ENCODE data around the gene ZNF521.

The ZNF521 gene

DNA sequence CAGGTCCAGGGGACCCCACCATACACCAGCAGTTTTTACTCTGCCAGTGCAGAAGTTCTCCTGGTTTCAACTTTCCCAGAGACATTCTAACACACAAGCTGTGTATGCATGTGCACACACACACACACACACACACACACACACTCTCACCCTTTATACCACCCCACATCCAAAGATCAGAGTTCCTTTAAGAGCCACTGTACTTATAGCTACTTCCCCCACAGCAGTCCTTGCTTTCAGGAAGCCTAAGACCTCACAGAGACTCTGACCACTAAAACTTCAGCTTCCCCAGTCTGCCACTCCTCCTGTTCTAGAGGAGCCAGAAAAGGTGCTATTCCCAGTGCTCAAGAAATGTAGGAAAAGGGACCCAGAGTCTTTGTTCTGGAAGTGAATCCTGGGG lies 107.8 kb downstream of the ZNF521 start:
- Histone ChIP-seq H3K27me3 (ENCODE audit: control insufficient read depth, insufficient read depth, low read length) (no peaks in the 10 kb centered on the region), H3K36me3 (ENCODE audit: control insufficient read depth, low read depth, low read length) (no peaks in the 10 kb centered on the region), H3K4me1 (ENCODE audit: control insufficient read depth, low read depth, low read length) (peaks cover 8% of the 10 kb centered on the region), H3K9ac (ENCODE audit: low read length) (no peak overlapping the region), H3K4me3 (ENCODE audit: low read length) (no peak overlapping the region), H3K9me3 (ENCODE audit: control insufficient read depth, low read depth, low read length) (no peaks in the 10 kb centered on the region), H3K27ac (ENCODE audit: low read length) (no peak overlapping the region)

DNA sequence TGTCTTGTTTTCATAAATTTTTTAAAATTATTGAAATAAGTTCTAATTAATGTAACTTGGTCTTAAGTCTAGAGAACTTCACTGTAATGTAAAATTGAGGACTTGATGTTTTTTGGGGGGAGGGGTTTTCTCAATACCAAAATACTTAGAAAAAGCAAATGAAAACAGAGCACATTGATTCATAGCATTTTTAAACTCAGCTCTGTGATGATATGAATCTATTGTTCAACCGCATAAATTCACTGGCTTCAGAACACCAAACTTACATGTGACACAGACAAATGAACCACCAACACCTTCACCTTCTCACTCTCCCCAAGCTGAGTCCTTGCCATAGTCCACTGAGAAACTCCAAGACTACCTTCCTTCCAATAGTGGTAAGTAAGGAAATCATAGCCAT lies 108.2 kb downstream of the ZNF521 start:
- no peak overlapping the region for H3K4me3 ChIP-seq (ENCODE audit: low read length)
- no peaks in the 10 kb centered on the region for H3K27me3 ChIP-seq (ENCODE audit: control insufficient read depth, insufficient read depth, low read length)
- H3K27ac ChIP-seq (ENCODE audit: low read length), result no peak overlapping the region
- H3K9ac ChIP-seq (ENCODE audit: low read length), result no peak overlapping the region
- H3K36me3 ChIP-seq (ENCODE audit: control insufficient read depth, low read depth, low read length), result no peaks in the 10 kb centered on the region
- no peaks in the 10 kb centered on the region for H3K9me3 ChIP-seq (ENCODE audit: control insufficient read depth, low read depth, low read length)
- H3K4me1 ChIP-seq (ENCODE audit: control insufficient read depth, low read depth, low read length), result peaks cover 8% of the 10 kb centered on the region

GRCh38 chr18:25243257-25243656 lies 108.7 kb downstream of the ZNF521 start:
- no peaks in the 10 kb centered on the region for H3K36me3 ChIP-seq (ENCODE audit: control insufficient read depth, low read depth, low read length)

DNA sequence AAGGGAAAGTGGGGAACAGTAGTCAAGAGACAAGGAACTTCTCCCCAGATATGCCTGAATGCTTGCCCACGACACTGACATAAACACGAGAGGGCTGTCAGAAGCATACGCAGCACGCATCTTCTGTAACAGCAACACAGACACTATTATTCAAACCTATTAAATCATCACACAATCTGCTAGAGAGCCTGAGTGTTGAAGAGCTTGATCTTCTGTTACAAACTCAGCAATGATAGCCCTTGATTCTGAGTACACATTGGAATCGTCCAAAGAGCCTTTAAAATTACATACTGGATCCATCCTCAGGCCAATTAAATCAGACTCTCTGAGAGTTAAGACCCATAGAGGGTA lies 111.6 kb downstream of the ZNF521 start:
- Histone ChIP-seq H3K4me1 (ENCODE audit: control insufficient read depth, low read depth, low read length) (peaks cover 8% of the 10 kb centered on the region), H3K27ac (ENCODE audit: low read length) (no peak overlapping the region), H3K27me3 (ENCODE audit: control insufficient read depth, insufficient read depth, low read length) (no peaks in the 10 kb centered on the region), H3K4me3 (ENCODE audit: low read length) (no peak overlapping the region), H3K36me3 (ENCODE audit: control insufficient read depth, low read depth, low read length) (no peaks in the 10 kb centered on the region), H3K9ac (ENCODE audit: low read length) (no peak overlapping the region), H3K9me3 (ENCODE audit: control insufficient read depth, low read depth, low read length) (no peaks in the 10 kb centered on the region)

More at GRCh38 chr18:25243257-25243656, 108.7 kb downstream of the ZNF521 start:
- Histone ChIP-seq H3K4me3 (ENCODE audit: low read length) (no peak overlapping the region), H3K9ac (ENCODE audit: low read length) (no peak overlapping the region), H3K9me3 (ENCODE audit: control insufficient read depth, low read depth, low read length) (no peaks in the 10 kb centered on the region), H3K4me1 (ENCODE audit: control insufficient read depth, low read depth, low read length) (peaks cover 8% of the 10 kb centered on the region), H3K27ac (ENCODE audit: low read length) (no peak overlapping the region), H3K27me3 (ENCODE audit: control insufficient read depth, insufficient read depth, low read length) (no peaks in the 10 kb centered on the region)

- Histone ChIP-seq H3K36me3 (ENCODE audit: control insufficient read depth, low read depth, low read length) (no peaks in the 10 kb centered on the region), H3K4me3 (ENCODE audit: low read length) (no peak overlapping the region), H3K9me3 (ENCODE audit: control insufficient read depth, low read depth, low read length) (no peaks in the 10 kb centered on the region), H3K4me1 (ENCODE audit: control insufficient read depth, low read depth, low read length) (peaks cover 8% of the 10 kb centered on the region), H3K27ac (ENCODE audit: low read length) (no peak overlapping the region), H3K27me3 (ENCODE audit: control insufficient read depth, insufficient read depth, low read length) (no peaks in the 10 kb centered on the region), H3K9ac (ENCODE audit: low read length) (no peak overlapping the region)
Measured at GRCh38 chr18:25239581-25240419, 112.2 kb downstream of the ZNF521 start.

DNA sequence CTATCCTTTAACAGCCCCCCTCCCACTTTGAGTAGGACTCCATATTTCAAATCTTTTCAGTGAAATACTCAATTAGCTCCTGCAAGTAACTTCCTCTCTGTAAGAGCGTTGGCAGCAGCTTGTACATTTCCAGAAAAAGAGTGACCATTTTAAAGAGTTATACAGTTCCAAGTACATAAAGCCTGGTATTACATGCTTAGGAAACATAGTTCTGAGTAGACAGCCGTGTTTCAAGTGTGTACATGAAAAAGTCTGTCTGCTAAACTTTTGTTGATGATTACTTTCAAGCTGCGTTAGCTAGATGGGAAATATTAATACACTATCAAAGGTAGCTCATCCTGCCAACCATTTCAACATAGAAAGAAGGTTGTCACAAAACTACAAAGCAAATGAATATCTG lies 112.8 kb downstream of the ZNF521 start:
- Histone ChIP-seq H3K9ac (ENCODE audit: low read length) (no peak overlapping the region), H3K4me3 (ENCODE audit: low read length) (no peak overlapping the region), H3K27ac (ENCODE audit: low read length) (no peak overlapping the region), H3K4me1 (ENCODE audit: control insufficient read depth, low read depth, low read length) (peaks cover 8% of the 10 kb centered on the region), H3K36me3 (ENCODE audit: control insufficient read depth, low read depth, low read length) (no peaks in the 10 kb centered on the region), H3K27me3 (ENCODE audit: control insufficient read depth, insufficient read depth, low read length) (no peaks in the 10 kb centered on the region), H3K9me3 (ENCODE audit: control insufficient read depth, low read depth, low read length) (no peaks in the 10 kb centered on the region)

DNA sequence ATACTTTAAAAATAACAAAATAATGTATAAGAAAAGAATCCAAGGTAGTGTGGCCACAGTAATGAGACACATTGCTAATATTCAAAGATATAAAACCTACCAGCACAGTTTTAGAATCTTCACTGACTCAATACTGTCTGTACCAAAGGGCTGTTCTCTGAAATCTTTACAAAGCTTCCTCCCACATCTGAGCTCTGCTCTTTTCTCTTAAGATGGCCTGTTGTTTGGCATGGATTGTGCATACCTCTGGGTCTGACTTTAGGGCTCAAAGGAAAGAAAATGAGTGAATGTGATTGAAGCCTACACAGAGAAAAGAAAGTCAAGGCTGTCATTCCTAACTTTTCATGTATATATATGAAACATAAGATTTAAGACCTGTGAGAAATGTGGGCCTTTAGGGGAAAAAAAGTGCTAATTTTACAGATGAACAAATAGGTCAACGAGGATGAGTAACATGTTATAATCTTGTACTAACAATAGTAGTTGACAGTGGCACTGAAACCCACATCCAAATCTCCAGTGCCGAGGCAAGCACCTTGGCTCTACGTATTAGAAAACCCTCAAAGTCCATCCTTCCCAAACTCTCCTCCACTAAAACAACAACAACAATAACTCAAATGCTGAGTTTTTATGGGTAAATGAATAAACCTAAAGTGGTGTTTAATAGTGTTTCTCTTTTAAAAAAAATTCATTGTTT lies 114.2 kb downstream of the ZNF521 start:
- H3K4me1 ChIP-seq (ENCODE audit: control insufficient read depth, low read depth, low read length), result peaks cover 8% of the 10 kb centered on the region
- H3K4me3 ChIP-seq (ENCODE audit: low read length), result no peak overlapping the region
- no peaks in the 10 kb centered on the region for H3K36me3 ChIP-seq (ENCODE audit: control insufficient read depth, low read depth, low read length)
- no peaks in the 10 kb centered on the region for H3K27me3 ChIP-seq (ENCODE audit: control insufficient read depth, insufficient read depth, low read length)
- H3K9me3 ChIP-seq (ENCODE audit: control insufficient read depth, low read depth, low read length), result no peaks in the 10 kb centered on the region
- no peak overlapping the region for H3K9ac ChIP-seq (ENCODE audit: low read length)
- H3K27ac ChIP-seq (ENCODE audit: low read length), result no peak overlapping the region

DNA sequence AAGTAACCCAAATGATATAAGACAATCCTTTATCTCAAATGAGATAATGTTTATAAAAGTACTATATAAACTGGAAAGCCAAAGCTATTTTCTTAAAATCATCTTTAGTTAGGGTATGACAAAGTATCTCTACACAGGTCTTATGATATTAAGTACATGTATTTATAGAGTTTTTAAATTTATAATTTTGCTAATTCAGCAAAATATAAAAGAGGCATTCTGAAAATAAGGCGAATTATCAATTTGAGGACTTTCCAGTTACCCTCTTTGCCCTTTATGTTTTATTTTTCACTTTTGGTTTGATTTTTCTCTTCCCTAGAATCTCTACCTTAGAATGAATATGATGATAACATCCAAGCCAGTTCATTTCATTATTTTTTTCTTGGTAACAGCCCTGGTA lies 115.2 kb downstream of the ZNF521 start:
- peaks cover 8% of the 10 kb centered on the region for H3K4me1 ChIP-seq (ENCODE audit: control insufficient read depth, low read depth, low read length)
- no peak overlapping the region for H3K4me3 ChIP-seq (ENCODE audit: low read length)
- no peak overlapping the region for H3K27ac ChIP-seq (ENCODE audit: low read length)
- H3K9me3 ChIP-seq (ENCODE audit: control insufficient read depth, low read depth, low read length), result no peaks in the 10 kb centered on the region
- H3K27me3 ChIP-seq (ENCODE audit: control insufficient read depth, insufficient read depth, low read length), result no peaks in the 10 kb centered on the region
- H3K9ac ChIP-seq (ENCODE audit: low read length), result no peak overlapping the region
- no peaks in the 10 kb centered on the region for H3K36me3 ChIP-seq (ENCODE audit: control insufficient read depth, low read depth, low read length)

GRCh38 chr18:25235401-25236042 lies 116.4 kb downstream of the ZNF521 start:
- Histone ChIP-seq H3K9ac (ENCODE audit: low read length) (no peak overlapping the region), H3K36me3 (ENCODE audit: control insufficient read depth, low read depth, low read length) (no peaks in the 10 kb centered on the region), H3K27ac (ENCODE audit: low read length) (no peak overlapping the region)

DNA sequence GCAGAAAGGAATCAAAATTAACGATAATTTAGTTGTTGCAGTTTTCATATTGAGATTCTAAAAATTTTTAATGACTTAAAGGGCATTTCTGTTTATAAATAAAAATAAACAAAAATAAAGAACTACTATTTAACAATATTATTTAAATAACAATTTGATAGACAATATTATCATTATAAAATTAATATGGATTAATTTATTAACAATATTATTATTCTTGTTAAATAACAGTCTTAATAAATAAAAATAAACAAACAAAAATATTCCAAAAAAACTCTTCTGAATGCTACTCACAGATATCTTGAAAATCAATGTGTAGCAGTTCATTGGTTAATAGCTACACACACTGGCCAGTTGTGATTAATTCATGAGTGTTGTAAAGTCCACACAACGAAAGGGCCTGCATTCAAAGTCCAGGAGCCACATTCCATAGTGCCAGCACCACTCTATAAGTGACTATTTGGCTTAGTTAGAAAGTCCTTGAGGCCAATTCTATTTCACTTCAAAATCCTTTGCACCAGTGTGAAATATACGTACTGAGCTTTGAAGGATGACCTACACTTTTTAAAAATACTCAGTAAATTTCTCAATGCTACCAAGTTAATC lies 117.1 kb downstream of the ZNF521 start:
- Histone ChIP-seq H3K27ac (ENCODE audit: low read length) (no peak overlapping the region), H3K4me1 (ENCODE audit: control insufficient read depth, low read depth, low read length) (peaks cover 15% of the 10 kb centered on the region), H3K9ac (ENCODE audit: low read length) (no peak overlapping the region), H3K9me3 (ENCODE audit: control insufficient read depth, low read depth, low read length) (no peaks in the 10 kb centered on the region), H3K36me3 (ENCODE audit: control insufficient read depth, low read depth, low read length) (no peaks in the 10 kb centered on the region), H3K4me3 (ENCODE audit: low read length) (no peak overlapping the region), H3K27me3 (ENCODE audit: control insufficient read depth, insufficient read depth, low read length) (no peaks in the 10 kb centered on the region)

More at GRCh38 chr18:25235401-25236042, 116.4 kb downstream of the ZNF521 start:
- Histone ChIP-seq H3K9me3 (ENCODE audit: control insufficient read depth, low read depth, low read length) (no peaks in the 10 kb centered on the region), H3K4me1 (ENCODE audit: control insufficient read depth, low read depth, low read length) (peaks cover 17% of the 10 kb centered on the region), H3K27me3 (ENCODE audit: control insufficient read depth, insufficient read depth, low read length) (no peaks in the 10 kb centered on the region), H3K4me3 (ENCODE audit: low read length) (no peak overlapping the region)

DNA sequence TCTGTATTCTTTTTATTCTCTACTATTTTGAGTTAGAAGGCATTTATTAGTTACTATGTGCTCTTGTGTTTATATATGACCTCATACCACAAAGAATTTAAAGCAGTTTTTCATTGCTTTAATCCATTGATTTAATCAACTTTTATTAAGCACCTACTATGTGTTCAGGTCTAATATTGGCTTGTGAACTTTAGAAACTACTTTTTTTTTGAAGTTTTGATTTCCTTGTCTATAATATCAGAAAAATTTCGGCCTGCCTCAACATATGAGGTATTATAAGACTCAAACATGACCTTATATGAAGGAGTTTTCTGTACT lies 117.7 kb downstream of the ZNF521 start:
- H3K9ac ChIP-seq (ENCODE audit: low read length), result no peak overlapping the region
- no peaks in the 10 kb centered on the region for H3K27me3 ChIP-seq (ENCODE audit: control insufficient read depth, insufficient read depth, low read length)
- H3K36me3 ChIP-seq (ENCODE audit: control insufficient read depth, low read depth, low read length), result no peaks in the 10 kb centered on the region
- no peak overlapping the region for H3K27ac ChIP-seq (ENCODE audit: low read length)
- no peaks in the 10 kb centered on the region for H3K9me3 ChIP-seq (ENCODE audit: control insufficient read depth, low read depth, low read length)
- no peak overlapping the region for H3K4me3 ChIP-seq (ENCODE audit: low read length)
- H3K4me1 ChIP-seq (ENCODE audit: control insufficient read depth, low read depth, low read length), result peaks cover 9% of the 10 kb centered on the region

Data from iPS-18a (cell line).